Suppressor macrophage treated with lipopolysaccharide for 1 hour (primary cell): Measurements from ENCODE around the gene TMEM178B.

ENCODE experiments used
- DNase-seq, 3 donors: peaks; one replicate each; pipeline ENCODE4 v3.0.0-alpha.2; 2020 to 2022

TMEM178B gene

GRCh38 chr7:141481971-141482370 is 408.1 kb downstream of the TMEM178B start:
- DNase-seq, result no peak

GRCh38 chr7:141483044-141483443 is 409.2 kb downstream of the TMEM178B start:
- no peak for DNase-seq

GRCh38 chr7:141484907-141485306 is 411.0 kb downstream of the TMEM178B start:
- DNase-seq, result no peak

DNA sequence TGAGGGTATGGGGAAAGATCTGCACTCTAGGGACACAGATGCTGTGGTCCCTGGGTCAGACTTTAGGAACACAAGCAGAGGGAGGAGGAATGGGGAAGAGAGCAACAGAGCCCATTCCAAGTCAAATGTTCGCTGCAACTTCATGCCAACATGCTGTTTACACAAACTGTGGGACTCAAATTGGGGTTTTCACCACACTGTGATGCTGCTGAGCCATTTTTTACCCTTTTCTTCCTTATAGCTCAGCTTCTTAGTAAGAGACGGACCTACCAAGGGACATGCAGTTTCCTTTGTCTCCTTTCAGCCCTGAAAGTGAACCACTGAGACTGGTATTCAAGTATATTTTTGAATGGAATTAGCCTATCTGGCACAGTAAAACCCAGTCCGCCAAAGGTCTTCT is 413.1 kb downstream of the TMEM178B start:
- DNase-seq, result no peak

DNA sequence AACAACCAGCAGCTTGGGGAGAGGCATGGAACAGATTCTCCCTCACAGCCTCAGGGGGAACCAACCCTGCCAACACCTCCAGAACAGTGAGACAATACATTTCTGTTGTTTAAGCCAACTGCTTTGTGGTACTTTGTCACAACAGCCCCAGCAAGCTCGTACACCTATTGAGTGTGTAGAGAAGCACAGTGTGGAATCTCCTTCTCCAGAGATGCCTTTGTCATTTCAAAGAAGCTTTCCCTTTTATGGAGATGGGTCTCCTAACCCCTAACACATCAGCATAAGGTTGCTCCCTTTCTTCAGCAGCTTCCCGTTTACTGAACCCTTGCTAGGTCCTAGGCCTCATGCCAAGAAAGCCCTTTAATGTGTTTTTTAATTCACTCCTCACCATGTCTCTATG is 416.6 kb downstream of the TMEM178B start:
- DNase-seq, result no peak

GRCh38 chr7:141495057-141495456 is 421.2 kb downstream of the TMEM178B start:
- no peak for DNase-seq

GRCh38 chr7:141497391-141497790 is 423.5 kb downstream of the TMEM178B start:
- DNase-seq, result no peak

DNA sequence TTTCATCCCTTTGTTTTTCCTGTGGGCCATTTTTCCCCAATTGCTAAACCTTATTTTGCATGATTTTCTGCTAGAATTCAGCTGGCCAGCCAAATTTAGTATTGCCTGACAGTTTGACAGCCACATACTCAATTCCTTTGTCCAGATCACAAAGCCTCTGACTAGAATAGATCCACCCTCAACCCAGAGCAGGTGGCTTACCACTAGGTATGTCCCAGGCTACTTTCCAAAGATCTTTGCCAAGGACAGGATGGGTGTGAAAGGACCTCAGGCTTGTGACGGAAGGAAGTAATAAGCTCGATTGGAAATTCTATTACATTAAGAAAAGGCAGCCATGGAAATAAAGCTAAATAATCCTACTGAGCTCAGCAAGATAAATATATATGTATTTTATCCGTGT is 426.7 kb downstream of the TMEM178B start:
- DNase-seq, result no peak

GRCh38 chr7:141501451-141501850 is 427.6 kb downstream of the TMEM178B start:
- DNase-seq, result no peak

GRCh38 chr7:141511316-141511675 is 437.4 kb downstream of the TMEM178B start:
- no peak for DNase-seq

DNA sequence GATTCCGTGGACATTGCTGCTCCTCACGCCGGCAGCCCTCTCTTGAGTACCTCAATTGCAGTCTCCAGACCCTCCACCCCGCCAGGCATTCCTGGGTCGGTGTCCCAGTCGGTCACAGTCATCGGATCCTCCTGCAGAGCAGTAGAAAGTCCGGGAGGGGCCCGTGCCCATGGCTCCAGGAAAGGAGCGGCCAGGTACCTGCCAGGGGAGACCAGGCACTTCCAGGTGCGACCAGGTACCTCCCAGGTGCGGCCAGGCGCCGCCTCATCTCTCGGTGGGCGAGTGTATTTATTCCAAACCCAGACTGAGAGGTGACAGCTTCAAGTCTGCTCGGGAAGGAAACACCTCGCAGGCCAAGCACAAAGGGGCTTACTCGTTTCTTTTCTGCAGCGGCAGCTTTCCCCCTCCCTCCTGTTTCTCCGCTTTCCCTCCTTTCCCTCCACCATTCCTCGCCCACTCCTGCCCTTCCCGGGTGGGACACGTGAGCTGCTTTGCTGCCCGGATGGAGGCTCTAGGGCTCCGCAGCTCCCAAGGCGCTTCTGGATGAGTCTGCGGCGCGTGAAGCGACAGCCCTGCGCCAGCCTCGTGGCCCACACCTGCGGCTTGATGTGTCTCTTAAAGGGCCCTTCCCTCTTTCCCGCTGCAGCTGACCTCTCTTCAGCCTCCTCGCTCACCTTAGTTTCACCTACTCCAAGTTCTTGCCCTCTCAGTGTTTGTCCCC is 438.0 kb downstream of the TMEM178B start:
- DNase-seq, result no peak

GRCh38 chr7:141512597-141512996 is 438.7 kb downstream of the TMEM178B start:
- no peak for DNase-seq

- no peak for DNase-seq
These were observed 439.9 kb downstream of the TMEM178B start for GRCh38 chr7:141513720-141514119.

GRCh38 chr7:141515941-141516340 is 442.1 kb downstream of the TMEM178B start:
- no peak for DNase-seq

DNA sequence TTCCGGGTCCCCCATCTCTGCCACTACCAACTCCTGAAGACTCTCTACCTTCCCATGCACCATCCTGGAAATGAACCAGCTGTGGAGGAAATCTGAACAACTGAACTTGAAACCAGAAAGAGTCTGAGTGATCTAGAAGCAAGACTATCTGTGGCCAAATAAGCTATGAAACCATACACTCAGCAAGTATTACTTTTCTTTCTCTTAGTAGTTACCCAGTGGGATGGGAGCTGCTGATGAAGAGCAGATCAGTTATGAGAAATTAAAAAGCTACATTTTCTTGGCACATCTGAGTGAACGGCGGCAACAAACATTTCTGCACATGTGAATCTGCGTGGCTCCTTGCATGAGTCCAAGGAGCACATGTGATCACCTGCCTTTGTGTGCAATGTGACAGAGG is 445.8 kb downstream of the TMEM178B start:
- DNase-seq, result no peak

DNA sequence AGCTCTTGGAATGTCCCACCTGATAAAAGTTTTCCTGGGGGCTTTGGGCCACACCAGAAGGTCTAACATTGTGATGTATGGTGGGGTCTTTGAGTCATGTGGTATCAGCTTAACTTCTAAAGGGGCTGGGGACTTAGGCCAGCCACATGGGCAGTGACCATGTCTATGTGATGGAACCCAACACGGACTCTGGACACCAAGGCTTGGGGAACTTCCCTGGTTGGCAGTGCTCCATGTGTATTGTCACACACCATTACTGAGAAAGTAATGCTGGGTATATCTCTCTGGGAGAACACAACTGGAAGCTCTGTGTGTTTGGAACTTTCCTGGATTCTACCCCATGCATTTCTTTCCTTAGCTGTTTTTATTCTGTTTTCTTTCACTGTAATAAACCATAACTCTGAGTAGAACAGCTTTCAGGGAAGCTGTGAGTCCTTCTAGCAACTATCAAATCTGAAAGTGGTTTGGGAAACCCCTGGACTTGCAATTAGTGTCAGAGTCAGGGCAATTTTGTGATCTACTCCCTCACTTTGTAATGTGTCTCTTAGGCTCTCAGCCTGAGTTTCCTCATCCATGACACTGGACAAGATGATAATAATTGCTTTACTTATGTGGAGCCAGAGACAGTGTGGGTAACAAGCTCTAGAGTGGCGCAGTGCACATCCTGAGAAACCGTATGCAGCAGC is 448.9 kb downstream of the TMEM178B start:
- no peak for DNase-seq

- DNase-seq, result no peak
These were observed 452.2 kb downstream of the TMEM178B start for GRCh38 chr7:141525973-141526514.

- no peak for DNase-seq
These were observed 453.2 kb downstream of the TMEM178B start for GRCh38 chr7:141527076-141527475.

GRCh38 chr7:141528399-141528798 is 454.5 kb downstream of the TMEM178B start:
- no peak for DNase-seq
